H4 (cell line): ENCODE results near the gene PPP6R1. TPM values are rescaled to one million over a fixed set of nuclear protein-coding genes. Genes with fewer than 3 reads are reported as not detected.
A peak's percentile ranks its signal among the peaks of the same experiment; 100 is the strongest.

Source experiments
- DNase-seq: peaks from one replicate; pipeline ENCODE4 v3.0.0-alpha.2; 2015; ENCODE audit warnings: low spot score
- total RNA-seq: library from RNA; depleted of rRNA; stranded (reverse); fragments of >200 nt; shearing (Covaris generic); gene quantifications from 2 replicates; pipeline ENCODE4 v1.2.3, GENCODE V29; 2014; rRNA removed

Gene PPP6R1, protein sequence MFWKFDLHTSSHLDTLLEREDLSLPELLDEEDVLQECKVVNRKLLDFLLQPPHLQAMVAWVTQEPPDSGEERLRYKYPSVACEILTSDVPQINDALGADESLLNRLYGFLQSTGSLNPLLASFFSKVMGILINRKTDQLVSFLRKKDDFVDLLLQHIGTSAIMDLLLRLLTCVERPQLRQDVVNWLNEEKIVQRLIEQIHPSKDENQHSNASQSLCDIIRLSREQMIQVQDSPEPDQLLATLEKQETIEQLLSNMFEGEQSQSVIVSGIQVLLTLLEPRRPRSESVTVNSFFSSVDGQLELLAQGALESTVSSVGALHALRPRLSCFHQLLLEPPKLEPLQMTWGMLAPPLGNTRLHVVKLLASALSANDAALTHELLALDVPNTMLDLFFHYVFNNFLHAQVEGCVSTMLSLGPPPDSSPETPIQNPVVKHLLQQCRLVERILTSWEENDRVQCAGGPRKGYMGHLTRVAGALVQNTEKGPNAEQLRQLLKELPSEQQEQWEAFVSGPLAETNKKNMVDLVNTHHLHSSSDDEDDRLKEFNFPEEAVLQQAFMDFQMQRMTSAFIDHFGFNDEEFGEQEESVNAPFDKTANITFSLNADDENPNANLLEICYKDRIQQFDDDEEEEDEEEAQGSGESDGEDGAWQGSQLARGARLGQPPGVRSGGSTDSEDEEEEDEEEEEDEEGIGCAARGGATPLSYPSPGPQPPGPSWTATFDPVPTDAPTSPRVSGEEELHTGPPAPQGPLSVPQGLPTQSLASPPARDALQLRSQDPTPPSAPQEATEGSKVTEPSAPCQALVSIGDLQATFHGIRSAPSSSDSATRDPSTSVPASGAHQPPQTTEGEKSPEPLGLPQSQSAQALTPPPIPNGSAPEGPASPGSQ
- 29.7 and 31.8 TPM in 2 replicates for total RNA-seq

DNA sequence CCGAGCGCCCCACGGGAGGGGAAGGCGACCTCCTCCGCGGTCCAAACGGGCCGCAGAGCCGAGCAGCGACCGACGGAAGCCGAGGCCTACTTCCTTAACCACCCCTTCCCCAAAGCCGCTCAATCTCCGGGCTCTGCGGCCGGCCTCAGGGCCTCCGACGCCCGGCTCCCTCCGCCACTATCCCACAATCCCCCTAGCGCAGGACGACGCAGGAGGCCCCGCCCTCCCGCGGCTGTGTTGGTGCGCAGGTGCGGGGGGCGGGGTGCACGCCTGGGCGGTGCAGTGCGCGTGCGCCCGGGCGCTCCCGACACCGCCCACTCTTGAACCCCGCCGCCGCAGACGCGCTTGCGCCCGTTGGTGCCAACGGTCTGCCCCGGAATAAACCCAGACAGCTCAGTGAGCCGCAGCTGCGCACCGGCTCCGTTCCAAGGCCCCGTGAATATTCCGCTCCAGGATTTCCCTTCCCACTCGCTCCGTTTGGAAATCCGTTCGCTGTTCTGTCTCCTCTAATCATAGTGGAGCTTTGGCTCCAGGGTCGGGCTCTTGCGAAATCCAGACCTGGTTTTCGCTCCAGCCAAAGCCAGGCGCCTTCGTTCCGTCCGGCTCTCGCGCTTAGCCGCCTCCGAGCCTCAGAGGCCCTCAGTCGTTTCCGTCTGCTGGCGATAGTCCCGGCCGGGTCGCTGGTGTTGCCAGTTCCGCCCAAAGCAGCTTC, at the start of gene PPP6R1:
PPP6R1 (minus strand) TSS at position 190 of the 712 bp plus-strand sequence. CDS start 11,914 bp downstream, outside the sequence.
- DNase-seq, result peak; percentile 100

DNA sequence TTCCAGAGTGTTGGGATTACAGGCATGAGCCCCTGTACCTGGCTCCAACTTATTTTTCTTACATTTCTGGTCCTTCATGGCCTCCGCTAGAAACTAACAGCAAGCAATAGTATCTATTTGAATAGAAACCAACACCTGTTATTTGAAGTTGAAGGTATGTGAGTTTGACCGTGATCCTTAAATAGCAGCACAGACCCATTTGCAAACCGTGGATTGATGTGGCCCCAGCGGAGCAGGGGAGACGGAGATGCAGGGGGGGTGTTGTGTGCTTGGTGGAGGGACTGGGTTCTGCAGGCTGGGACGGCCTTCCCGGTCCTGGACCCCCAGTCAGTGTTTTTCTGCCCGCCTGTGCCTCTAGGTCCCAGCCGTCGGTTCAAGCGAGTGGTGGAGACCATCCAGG, 49.5 kb upstream of the PPP6R1 start:
- DNase-seq, result no peak

DNA sequence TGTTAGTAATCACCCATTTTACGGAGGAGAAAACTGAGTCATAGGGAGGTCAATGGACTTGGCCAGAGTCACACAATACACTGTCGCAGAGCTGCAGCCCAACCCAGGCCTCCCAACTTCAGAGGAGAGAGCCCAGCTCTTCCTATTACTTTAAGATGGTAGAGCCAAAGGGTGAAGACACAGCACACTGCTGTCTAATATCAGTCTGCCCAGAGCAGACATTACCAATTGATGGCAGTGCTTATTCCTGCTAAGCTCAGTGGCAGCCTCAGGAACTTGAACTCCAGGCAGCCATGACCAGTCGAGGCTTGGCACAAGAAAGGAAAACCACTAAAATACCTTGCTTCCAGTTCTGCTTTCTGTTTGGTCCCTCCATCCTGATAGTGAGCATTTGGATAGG, 47.9 kb upstream of the PPP6R1 start:
- DNase-seq, result no peak

DNA sequence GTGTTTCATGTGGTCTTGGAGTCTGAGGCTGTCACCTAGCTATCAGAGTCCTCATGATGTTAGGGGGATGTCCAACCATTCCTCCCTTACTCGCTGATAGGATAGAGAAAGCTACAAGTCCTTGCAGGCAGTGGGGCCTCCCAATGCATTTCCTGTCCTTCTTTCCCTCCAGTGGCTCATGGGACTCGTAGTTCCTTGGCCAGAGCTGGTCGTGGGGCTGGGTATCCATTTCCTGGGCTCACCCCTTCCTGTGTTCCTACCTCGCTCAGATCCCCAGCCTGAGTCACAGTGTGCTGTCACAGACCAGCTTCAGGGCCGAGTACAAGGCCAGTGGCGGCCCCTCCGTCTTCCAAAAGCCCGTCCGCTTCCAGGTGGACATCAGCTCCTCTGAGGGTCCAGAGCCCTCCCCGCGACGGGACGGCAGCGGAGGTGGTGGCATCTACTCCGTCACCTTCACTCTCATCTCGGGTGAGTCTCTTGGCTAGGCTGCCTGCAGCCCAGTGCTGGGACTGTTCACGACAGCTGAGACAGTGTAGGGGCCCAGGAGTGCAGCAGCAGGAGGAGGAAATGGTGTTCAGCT, 47.3 kb upstream of the PPP6R1 start:
- DNase-seq, result no peak

DNA sequence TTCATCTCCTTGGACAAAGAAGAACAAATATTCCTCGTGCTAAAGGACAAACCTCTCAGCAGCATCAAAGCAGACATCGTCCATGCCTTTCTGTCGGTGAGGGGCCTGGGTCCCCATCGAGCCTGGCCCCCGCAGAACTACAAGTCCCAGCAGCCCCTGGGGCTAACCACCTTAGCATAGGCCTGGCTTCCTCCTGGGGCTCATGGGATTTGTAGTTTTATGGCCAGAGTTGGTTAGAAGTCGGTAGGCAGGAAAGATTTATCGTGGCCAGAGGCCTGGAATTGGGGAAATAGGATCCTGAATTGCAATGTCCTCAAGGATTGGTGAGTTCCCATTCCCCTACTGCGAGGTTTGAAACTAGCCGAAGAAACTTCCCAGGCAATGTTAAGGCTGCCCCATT, 46.7 kb upstream of the PPP6R1 start:
- DNase-seq, result no peak

DNA sequence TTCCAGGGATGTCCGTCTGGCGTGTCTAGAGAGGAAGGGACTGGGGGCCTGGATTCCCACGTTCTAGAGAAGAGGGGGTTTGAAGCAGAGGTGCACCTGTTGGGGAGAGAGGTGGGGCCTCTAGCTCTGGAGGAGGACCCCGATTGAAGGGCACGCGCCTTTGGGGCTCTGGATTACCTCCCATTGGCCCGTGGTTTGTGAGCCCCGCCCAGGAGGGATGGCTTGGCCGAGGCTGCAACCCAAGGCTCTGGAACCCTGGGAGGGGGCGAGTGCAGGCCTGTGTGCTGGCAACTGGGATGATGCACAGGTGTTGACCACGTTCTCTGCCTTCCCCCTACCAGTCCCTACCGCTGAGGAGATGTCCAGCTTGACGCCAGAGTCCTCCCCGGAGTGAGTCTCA, 46.2 kb upstream of the PPP6R1 start:
- DNase-seq, result no peak

DNA sequence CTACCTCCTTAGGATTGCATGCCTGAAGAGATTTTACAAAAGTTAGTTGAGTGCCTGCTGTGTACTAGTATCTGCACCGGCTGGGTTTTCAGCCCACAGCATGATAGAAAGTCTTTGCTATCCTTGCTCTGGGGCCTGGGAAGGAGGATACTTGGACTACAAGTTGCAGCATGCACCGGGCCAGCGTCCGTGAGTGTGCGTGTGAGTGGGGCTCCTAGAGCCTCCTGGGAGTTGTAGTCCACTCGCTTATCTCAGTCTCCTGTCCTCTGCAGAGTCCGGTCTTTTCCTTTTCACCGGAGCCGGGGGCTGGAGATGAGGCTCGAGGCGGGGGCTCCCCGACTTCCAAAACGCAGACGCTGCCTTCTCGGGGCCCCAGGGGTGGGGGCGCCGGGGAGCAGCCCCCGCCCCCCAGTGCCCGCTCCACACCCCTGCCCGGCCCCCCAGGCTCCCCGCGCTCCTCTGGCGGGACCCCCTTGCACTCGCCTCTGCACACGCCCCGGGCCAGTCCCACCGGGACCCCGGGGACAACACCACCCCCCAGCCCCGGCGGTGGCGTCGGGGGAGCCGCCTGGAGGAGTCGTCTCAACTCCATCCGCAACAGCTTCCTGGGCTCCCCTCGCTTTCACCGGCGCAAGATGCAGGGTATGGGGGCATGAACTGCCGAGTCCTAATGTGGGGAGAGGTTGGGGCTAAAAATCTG, 45.6 kb upstream of the PPP6R1 start:
- no peak for DNase-seq

DNA sequence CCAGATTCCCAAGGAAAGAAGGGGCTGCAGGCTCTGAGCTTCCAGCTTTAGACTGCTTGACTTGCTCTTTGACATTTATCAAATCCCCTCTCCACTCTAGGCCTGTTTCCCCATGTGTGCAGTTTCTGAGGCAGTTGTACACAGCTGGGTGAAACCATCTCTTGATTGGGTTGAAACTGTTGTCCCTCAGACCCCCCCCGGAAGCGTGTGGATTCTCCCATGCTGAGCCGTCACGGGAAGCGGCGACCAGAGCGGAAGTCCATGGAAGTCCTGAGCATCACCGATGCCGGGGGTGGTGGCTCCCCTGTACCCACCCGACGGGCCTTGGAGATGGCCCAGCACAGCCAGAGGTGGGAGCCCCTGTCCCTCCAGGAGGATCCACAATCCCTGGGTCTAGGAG, 44.7 kb upstream of the PPP6R1 start:
- no peak for DNase-seq

DNA sequence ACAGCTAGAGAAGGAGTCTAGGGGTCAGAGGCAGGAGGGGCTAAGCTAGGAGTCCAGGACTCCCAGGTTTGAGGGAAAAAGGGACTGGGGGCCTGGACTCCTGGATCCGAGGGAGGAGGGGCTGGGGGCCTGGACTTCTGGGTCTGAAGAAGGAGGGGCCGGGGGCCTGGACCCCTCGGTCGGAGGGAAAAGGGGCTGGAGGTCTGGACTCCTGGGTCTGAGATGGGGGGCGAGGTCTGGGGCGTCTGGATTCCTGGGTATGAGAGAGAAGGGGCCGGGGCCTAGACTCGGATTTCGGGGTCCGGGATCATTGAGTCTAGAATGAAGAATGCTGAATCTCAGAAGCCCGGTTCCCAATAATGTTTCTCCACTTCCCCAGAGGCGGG, 43.5 kb upstream of the PPP6R1 start:
- DNase-seq, result no peak

DNA sequence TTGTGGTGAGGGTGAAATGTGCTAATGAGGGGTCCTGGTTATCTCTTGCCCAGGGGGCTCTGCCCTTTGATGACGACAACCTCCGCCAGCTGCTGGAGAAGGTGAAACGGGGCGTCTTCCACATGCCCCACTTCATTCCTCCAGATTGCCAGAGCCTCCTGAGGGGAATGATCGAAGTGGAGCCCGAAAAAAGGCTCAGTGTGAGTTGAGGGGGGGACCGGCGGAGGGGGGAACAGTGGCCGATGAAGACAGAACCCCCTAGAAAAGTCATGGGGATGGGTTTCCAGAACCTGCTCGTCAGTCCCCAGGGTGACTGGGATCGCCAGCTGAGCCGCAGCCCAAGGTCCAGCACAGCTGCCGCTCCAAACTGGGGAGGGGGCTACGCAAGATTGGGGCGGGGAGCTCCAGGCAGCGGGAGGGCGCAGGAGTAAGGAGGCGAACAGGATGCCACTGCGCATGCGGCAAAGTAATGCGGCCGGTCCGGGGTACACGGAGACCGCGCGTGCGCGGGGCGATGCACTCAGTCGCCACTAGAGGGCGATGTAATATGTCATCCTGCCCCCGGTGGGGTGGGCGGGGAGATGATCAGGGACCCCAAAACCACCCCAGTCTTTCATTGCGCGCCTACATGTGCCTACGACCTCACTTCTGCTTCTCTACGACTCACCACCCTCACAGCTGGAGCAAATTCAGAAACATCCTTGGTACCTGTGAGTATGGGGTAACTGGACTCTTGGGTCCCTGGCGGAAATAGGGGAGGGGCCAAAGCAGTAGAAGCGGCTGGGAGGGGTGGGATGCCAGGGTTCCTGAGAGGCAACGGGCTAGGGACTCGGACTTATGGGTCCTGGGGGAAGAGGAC, 42.9 kb upstream of the PPP6R1 start:
- peak; percentile 85 for DNase-seq

DNA sequence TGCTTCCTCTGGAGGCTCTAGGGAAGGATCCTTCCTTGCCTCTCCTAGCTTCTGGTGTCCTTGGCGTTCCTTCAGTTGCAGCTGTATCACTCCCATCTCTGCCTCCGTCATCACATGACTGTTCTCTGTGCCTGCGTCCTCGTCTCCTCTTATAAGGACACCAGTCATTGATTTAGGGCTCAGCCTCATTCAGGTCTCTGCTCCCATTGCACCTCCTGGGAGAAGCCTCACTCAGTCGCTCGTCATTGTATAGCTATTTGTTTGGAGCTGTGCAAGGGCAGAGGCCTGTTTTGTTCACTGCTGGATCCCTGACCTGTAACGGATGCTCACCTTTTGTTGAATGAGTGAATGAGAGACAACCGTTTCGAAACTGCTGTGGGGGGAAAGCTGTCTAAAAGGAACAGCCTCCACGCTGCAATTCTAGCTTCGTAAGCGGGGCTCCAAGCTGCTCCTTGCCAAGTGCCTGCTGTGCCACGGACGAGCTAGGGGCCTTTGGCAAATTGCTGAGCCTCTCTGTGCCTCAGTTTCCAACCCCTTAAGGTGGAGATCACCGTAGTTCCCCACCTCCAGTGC, 42.2 kb upstream of the PPP6R1 start:
- DNase-seq, result no peak

DNA sequence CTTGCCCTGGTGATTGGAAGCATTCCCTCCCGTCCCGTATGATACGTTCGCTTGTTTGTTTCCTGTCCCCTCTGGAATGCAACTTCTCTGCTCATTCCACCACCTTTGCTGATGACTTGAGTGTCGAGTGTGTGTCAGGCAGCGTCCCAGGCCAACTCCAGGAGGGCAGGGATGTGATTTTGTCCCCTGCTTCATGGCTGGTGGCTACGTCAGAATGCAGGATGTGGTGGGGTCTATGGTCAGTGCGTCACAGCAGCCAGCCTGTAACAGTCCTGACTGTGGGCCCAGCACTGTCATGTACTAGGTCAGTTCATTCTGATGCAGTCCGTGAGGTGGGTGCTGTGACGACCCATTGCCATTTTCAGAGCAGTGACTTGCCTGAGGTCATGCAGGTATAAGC, 41.2 kb upstream of the PPP6R1 start:
- no peak for DNase-seq

DNA sequence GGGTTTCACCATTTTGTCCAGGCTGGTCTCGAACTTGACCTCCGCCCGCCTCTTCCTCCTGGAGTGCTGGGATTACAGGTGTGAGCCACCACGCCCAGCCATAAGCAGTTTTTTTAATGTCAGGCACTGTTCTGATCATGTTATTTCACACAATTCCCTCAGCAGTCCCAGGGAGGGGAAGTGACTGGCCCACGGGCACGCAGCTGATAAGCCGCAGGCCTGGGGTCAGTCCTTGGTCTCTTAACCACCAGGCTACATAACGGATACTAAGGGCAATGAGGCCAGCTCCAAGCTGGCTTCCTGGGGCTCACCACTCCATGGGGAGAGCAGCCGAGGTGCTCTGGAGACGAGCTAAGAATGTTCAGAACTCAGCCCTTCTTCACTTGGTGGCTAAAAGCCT, 38.5 kb upstream of the PPP6R1 start:
- no peak for DNase-seq

DNA sequence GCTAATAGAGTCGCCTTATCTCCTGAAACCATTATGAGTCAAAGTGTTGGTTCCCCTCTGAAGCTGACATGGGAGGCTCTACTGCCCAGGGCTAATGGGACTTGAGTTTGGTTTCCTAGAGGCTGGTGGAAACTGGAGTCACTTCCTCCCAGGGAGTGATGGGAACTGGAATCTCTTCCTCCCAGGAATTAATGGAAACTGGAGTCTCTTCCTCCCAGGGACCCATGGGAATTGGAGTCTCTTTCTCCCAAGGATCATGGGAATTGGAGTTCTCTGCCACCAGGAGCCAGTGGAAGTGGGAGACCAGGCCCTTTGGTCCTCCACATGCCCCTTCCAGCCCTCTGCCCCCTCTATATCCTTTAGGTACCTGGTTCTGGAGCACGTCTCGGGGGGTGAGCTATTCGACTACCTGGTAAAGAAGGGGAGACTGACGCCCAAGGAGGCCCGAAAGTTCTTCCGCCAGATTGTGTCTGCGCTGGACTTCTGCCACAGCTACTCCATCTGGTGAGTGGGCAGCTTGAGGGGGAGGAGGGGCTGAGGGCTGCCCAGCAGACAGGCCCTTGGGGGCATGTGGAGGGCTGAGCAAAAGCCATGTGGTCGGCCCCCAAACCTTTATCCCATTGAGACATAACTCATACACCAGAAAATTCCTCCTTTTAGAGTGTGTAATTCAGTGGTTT, 30.4 kb upstream of the PPP6R1 start:
- DNase-seq, result no peak

DNA sequence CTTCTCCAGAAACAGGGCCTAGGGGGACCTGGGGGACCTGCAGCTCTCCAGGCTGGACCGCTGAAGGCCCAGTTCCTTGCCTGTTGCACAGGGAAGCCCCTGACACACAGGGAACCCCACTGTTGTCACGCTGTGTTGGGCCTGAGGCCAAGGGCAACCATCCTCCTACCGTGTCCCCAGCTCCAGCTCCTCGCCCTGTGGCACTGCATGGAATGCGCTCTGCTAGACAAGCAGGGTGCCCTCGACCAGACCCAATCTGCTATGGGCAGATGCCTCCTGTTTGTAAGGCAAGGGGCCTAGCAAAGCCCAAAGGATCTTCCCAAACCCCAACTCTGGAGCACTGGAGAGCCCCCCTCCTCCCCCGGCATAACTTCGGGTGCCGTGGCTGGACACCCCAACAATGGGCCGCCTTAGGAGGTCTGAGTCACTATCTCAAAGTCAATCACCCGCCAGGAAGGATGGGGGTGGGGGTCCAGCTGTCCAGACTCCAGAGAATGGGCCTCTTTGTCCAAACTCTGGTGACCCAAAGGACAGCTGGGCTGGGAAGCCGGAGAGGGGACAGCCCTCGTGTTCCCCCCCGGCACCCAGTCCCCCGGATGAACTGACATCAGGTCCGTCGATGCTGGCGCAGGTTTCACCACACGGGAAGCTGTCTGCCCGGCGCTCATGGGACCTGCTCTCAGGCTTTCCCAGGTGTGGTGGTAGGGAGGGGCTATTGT, 28.7 kb upstream of the PPP6R1 start:
- DNase-seq, result no peak

DNA sequence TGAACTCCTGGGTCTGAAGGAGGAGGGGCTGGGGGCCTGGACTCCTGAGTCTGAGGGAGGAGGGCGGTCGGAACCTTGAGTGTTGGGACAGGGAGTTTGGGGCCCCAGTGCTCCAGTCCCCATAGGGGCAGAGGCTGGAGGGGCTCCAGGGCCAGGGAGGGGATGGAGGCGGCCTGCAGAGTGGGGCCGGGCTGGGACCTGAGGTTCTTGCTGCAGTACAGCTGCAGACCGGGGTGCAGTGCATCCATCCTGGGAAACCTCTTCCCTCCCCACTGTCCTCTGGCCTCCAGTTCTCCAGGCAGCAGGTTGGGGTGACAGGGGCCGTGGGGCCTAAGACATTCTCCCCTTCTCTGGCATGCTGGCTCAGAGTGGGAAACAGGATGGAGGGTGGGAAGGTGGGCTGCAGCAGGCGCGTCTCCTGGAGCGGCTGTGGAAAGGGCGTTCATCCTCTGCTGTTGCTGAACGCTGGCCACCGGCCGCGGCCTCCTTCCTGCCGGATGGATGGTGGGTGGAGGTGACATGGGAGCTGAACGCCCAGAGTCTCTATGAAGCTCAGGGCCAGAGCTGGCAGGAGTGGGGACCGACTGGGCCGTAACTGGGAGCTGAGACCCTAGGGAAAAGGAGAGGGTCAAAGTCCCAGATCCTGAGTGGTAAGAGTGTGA, 26.5 kb upstream of the PPP6R1 start:
- DNase-seq, result no peak

DNA sequence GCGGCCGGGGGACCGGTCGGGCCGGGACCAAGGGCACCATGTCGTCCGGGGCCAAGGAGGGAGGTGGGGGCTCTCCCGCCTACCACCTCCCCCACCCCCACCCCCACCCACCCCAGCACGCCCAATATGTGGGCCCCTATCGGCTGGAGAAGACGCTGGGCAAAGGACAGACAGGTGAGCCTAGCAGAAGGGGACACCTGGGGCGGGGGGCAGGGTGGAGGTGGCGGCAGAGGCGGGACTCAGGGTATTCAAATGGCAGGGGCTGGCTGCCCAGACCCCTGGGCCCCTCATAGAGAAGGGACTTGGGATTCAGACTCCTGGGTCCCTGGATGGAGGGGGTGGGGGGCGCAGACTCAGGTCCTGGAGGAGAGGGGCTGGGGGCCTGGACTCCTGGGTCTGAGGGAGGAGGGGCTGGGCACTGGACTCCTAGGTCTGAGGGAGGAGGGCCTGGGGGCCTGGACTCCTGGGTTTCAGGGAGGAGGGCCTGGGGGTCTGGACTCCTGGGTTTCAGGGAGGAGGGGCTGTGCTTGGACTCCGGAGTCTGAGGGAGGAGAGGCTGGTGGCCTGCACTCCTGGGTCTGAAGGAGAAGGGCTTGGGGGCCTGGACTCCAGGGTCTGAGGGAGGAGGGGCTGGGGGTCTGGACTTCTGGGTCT, 25.7 kb upstream of the PPP6R1 start:
- DNase-seq, result no peak
